ENCODE measurements around the gene PPP6R2.

PPP6R2 gene

DNA sequence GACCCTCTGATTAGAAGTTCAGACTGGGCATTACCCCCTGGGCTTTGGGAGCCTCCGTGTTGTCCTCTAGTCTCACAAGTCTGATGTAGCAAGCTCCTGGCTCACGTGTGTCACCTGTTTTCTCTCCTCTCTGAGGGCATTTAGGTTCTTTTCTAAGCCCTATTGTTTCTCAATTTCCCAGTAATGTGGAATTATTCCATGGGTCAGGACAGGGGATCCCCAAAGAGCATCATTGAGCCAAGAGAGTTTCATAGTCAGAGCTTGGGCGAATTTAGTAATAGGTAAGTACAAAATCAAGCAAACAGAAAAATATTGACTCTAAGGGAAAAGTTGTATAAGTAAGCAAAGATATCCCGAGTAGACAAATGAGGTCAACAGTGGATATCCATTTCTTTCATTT lies 57.3 kb downstream of the PPP6R2 start:
- TF ChIP-seq POLR2AphosphoS5 (IDR thresholded peaks at IDR 0.05; ENCODE audit: low read depth, low read length) (no peak), TAF1 (IDR thresholded peaks at IDR 0.05; ENCODE audit: borderline replicate concordance, insufficient read depth, low read length) (no peak), FOXP2 (optimal IDR thresholded peaks at IDR 0.05; ENCODE audit: borderline replicate concordance, extremely low read depth, extremely low read length, insufficient read depth) (no peak), SIN3A (IDR thresholded peaks at IDR 0.05; ENCODE audit: borderline replicate concordance, insufficient read depth, low read length) (no peak)
- TF ChIP-seq, protein P1, sequence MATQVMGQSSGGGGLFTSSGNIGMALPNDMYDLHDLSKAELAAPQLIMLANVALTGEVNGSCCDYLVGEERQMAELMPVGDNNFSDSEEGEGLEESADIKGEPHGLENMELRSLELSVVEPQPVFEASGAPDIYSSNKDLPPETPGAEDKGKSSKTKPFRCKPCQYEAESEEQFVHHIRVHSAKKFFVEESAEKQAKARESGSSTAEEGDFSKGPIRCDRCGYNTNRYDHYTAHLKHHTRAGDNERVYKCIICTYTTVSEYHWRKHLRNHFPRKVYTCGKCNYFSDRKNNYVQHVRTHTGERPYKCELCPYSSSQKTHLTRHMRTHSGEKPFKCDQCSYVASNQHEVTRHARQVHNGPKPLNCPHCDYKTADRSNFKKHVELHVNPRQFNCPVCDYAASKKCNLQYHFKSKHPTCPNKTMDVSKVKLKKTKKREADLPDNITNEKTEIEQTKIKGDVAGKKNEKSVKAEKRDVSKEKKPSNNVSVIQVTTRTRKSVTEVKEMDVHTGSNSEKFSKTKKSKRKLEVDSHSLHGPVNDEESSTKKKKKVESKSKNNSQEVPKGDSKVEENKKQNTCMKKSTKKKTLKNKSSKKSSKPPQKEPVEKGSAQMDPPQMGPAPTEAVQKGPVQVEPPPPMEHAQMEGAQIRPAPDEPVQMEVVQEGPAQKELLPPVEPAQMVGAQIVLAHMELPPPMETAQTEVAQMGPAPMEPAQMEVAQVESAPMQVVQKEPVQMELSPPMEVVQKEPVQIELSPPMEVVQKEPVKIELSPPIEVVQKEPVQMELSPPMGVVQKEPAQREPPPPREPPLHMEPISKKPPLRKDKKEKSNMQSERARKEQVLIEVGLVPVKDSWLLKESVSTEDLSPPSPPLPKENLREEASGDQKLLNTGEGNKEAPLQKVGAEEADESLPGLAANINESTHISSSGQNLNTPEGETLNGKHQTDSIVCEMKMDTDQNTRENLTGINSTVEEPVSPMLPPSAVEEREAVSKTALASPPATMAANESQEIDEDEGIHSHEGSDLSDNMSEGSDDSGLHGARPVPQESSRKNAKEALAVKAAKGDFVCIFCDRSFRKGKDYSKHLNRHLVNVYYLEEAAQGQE (IDR thresholded peaks at IDR 0.05; ENCODE audit: insufficient read depth in 1 of 2, low read depth in 2 of 2, low read length in 2 of 2) = no peak

DNA sequence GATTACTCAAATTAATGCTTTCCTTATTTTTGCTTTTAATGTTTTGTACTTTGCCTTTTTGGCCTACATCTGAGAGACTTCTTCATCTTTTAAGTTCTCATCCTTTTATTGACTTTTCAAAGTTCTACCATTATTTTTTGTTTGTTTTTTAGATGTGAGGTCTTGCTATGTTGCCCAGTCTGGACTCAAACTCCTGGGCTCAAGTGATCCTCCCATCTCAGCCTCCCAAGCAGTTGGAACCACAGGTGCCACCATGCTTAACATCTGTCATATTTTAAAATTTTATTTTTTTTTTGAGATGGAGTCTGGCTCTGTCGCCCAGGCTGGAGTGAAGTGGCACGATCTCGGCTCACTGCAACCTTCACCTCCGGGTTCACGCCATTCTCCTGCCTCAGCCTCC lies 57.8 kb downstream of the PPP6R2 start:
- TF ChIP-seq FOXP2 (optimal IDR thresholded peaks at IDR 0.05; ENCODE audit: borderline replicate concordance, extremely low read depth, extremely low read length, insufficient read depth) = no peak
- TF ChIP-seq, protein P1 (IDR thresholded peaks at IDR 0.05; ENCODE audit: insufficient read depth in 1 of 2, low read depth in 2 of 2, low read length in 2 of 2) = no peak
- TF ChIP-seq POLR2AphosphoS5 (IDR thresholded peaks at IDR 0.05; ENCODE audit: low read depth, low read length) = no peak
- no peak for TF ChIP-seq TAF1 (IDR thresholded peaks at IDR 0.05; ENCODE audit: borderline replicate concordance, insufficient read depth, low read length)
- no peak for TF ChIP-seq SIN3A (IDR thresholded peaks at IDR 0.05; ENCODE audit: borderline replicate concordance, insufficient read depth, low read length)

DNA sequence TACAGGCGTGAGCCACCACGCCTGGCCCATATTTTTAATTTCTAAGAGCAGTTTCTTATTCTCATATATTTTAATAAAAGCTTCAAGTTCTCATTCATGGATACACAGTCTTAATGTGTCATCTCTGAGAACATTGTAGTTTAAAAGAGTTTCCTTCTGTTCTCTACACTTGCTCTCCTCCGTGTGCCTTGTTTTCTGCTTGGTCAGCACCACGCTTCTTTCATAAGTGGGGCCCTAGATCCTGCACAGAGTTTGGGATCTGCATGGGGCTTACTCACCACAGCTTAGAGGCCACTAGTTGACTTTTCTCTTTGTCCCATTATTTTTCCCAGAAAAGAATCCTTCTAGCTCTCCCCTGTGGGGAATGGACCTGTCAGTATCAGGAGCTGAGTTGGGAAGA lies 58.8 kb downstream of the PPP6R2 start:
- TF ChIP-seq POLR2AphosphoS5 (IDR thresholded peaks at IDR 0.05; ENCODE audit: low read depth, low read length) = no peak
- TF ChIP-seq FOXP2 (optimal IDR thresholded peaks at IDR 0.05; ENCODE audit: borderline replicate concordance, extremely low read depth, extremely low read length, insufficient read depth) = no peak
- no peak for TF ChIP-seq SIN3A (IDR thresholded peaks at IDR 0.05; ENCODE audit: borderline replicate concordance, insufficient read depth, low read length)
- TF ChIP-seq, protein P1 (IDR thresholded peaks at IDR 0.05; ENCODE audit: insufficient read depth in 1 of 2, low read depth in 2 of 2, low read length in 2 of 2) = no peak

DNA sequence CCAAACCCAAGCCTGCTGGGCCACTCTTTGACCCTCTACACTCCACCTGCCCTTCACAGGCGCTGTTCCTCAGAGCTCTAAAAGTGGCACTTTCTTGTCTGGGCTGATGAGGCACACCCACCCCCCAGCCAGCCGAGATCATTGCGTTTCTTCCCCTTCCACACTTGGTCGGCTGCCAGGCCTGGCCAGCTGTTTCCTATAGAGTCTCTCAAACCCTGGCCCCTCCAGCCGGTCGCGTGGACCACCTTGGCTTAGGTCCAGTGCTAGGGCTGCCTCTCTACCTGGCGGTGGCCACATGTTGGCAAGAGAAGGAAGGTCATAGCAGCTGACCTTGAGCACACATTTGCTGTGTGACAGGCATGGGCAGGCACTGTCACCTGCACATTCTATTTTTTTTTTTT lies 60.6 kb downstream of the PPP6R2 start:
- TF ChIP-seq, protein P1 (IDR thresholded peaks at IDR 0.05; ENCODE audit: insufficient read depth in 1 of 2, low read depth in 2 of 2, low read length in 2 of 2) = no peak
- no peak for TF ChIP-seq TAF1 (IDR thresholded peaks at IDR 0.05; ENCODE audit: borderline replicate concordance, insufficient read depth, low read length)
- TF ChIP-seq FOXP2 (optimal IDR thresholded peaks at IDR 0.05; ENCODE audit: borderline replicate concordance, extremely low read depth, extremely low read length, insufficient read depth) = no peak
- TF ChIP-seq SIN3A (IDR thresholded peaks at IDR 0.05; ENCODE audit: borderline replicate concordance, insufficient read depth, low read length) = no peak
- TF ChIP-seq POLR2AphosphoS5 (IDR thresholded peaks at IDR 0.05; ENCODE audit: low read depth, low read length) = no peak

Measured in PFSK-1 (cell line).